Measurements from ENCODE around the gene SESN1.
"Not testable (repeated sequence)": the region's sequence is repeated elsewhere in the genome, so short reads cannot be mapped to it uniquely, and the experiment has no call there.

Gene SESN1

GRCh38 chr6:108978638-108979037 is 116.0 kb downstream of the SESN1 start:
- not testable (repeated sequence) for H2BK12ac ChIP-seq (ENCODE audit: low read length); H3K4ac ChIP-seq (ENCODE audit: low read length); H3K9me3 ChIP-seq (replicated peaks in 1 of 2; ENCODE audit: control insufficient read depth in 2 of 2, insufficient read depth in 1 of 2, low read depth in 1 of 2, low read length in 2 of 2); H3K79me1 ChIP-seq (ENCODE audit: low read depth, low read length); H2AFZ ChIP-seq (ENCODE audit: low read length); H3K4me1 ChIP-seq (ENCODE audit: control insufficient read depth in 2 of 2, insufficient read depth in 1 of 2, low read depth in 1 of 2, low read length in 2 of 2); H3K23ac ChIP-seq (ENCODE audit: low read depth, low read length, poor library complexity); H3K18ac ChIP-seq (ENCODE audit: low read length); H3K9ac ChIP-seq (ENCODE audit: low read depth, low read length, poor library complexity); H3K27ac ChIP-seq (replicated peaks; ENCODE audit: low read length); H2BK15ac ChIP-seq (ENCODE audit: low read length); H3K36me3 ChIP-seq (replicated peaks in 1 of 2; ENCODE audit: control insufficient read depth in 2 of 2, insufficient read depth in 2 of 2, low read length in 2 of 2); H2BK120ac ChIP-seq (ENCODE audit: low read depth, low read length); H2BK5ac ChIP-seq (ENCODE audit: low read length); H4K91ac ChIP-seq (ENCODE audit: low read depth, low read length, poor library complexity); H3K4me3 ChIP-seq (ENCODE audit: low read length in 2 of 2); H3K14ac ChIP-seq (ENCODE audit: low read length); H3K27me3 ChIP-seq (ENCODE audit: control insufficient read depth in 3 of 3, insufficient read depth in 3 of 3, low read depth in 1 of 3, low read length in 3 of 3); DNase-seq (ENCODE audit: low spot score); H3K4me2 ChIP-seq (ENCODE audit: insufficient read depth, low read length, poor library complexity, severe bottlenecking); H2AK5ac ChIP-seq (ENCODE audit: low read depth, low read length); H4K8ac ChIP-seq (ENCODE audit: low read depth, low read length)
- WGBS, 2 donors (ENCODE audit: extremely low coverage in 2 of 2, insufficient read length in 2 of 2, insufficient replicate concordance in 1 of 2): no CpG with 5 or more reads among the region's 1 CpG

DNA sequence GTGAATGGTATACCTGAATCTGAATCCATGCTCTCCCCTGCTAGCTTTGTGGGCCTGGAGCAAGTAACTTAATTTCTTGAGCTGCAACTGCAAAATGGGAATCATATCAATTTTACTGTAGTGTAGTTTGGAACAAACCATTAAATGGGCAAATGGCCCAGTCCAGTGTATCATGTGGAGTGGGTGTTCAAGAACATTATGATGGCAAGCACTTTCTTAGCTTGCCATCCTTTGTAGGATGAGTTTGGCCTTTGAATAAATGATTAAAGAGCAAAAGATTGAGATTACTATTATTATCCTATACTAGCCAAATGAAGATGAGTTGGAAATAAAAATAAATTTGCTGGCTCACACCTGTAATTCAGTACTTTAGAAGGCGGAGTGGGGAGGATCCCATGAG is 120.4 kb downstream of the SESN1 start:
- Histone ChIP-seq H3K18ac (ENCODE audit: low read length) (no peak overlapping the region), H3K4me3 (ENCODE audit: low read length in 2 of 2) (no peak overlapping the region), H3K27me3 (ENCODE audit: control insufficient read depth in 3 of 3, insufficient read depth in 3 of 3, low read depth in 1 of 3, low read length in 3 of 3) (no peaks in the 10 kb centered on the region), H4K8ac (ENCODE audit: low read depth, low read length) (no peak overlapping the region), H3K36me3 (replicated peaks in 1 of 2; ENCODE audit: control insufficient read depth in 2 of 2, insufficient read depth in 2 of 2, low read length in 2 of 2) (no peaks in the 10 kb centered on the region), H2AK5ac (ENCODE audit: low read depth, low read length) (no peak overlapping the region), H2BK15ac (ENCODE audit: low read length) (no peak overlapping the region), H2BK120ac (ENCODE audit: low read depth, low read length) (no peak overlapping the region), H4K91ac (ENCODE audit: low read depth, low read length, poor library complexity) (no peak overlapping the region), H3K4me2 (ENCODE audit: insufficient read depth, low read length, poor library complexity, severe bottlenecking) (no peak overlapping the region), H3K27ac (replicated peaks; ENCODE audit: low read length) (no peak overlapping the region), H2BK5ac (ENCODE audit: low read length) (no peak overlapping the region), H3K79me1 (ENCODE audit: low read depth, low read length) (no peaks in the 10 kb centered on the region), H2AFZ (ENCODE audit: low read length) (no peak overlapping the region), H3K4me1 (ENCODE audit: control insufficient read depth in 2 of 2, insufficient read depth in 1 of 2, low read depth in 1 of 2, low read length in 2 of 2) (no peaks in the 10 kb centered on the region), H3K4ac (ENCODE audit: low read length) (no peak overlapping the region), H3K9ac (ENCODE audit: low read depth, low read length, poor library complexity) (no peak overlapping the region), H3K9me3 (replicated peaks in 1 of 2; ENCODE audit: control insufficient read depth in 2 of 2, insufficient read depth in 1 of 2, low read depth in 1 of 2, low read length in 2 of 2) (no peaks in the 10 kb centered on the region), H3K14ac (ENCODE audit: low read length) (no peak overlapping the region), H2BK12ac (ENCODE audit: low read length) (no peak overlapping the region), H3K23ac (ENCODE audit: low read depth, low read length, poor library complexity) (no peak overlapping the region)
- no CpG with 5 or more reads among the region's 1 CpG for WGBS, 2 donors (ENCODE audit: extremely low coverage in 2 of 2, insufficient read length in 2 of 2, insufficient replicate concordance in 1 of 2)
- DNase-seq (ENCODE audit: low spot score): no peak

GRCh38 chr6:108969776-108970175 is 124.9 kb downstream of the SESN1 start:
- no peaks in the 10 kb centered on the region for H3K27me3 ChIP-seq (ENCODE audit: control insufficient read depth in 3 of 3, insufficient read depth in 3 of 3, low read depth in 1 of 3, low read length in 3 of 3)
- no peak overlapping the region for H4K91ac ChIP-seq (ENCODE audit: low read depth, low read length, poor library complexity)
- no peak overlapping the region for H4K8ac ChIP-seq (ENCODE audit: low read depth, low read length)
- no peaks in the 10 kb centered on the region for H3K36me3 ChIP-seq (replicated peaks in 1 of 2; ENCODE audit: control insufficient read depth in 2 of 2, insufficient read depth in 2 of 2, low read length in 2 of 2)
- H2BK5ac ChIP-seq (ENCODE audit: low read length): no peak overlapping the region
- no peak overlapping the region for H2BK15ac ChIP-seq (ENCODE audit: low read length)
- no peak overlapping the region for H2BK120ac ChIP-seq (ENCODE audit: low read depth, low read length)
- no peak overlapping the region for H3K14ac ChIP-seq (ENCODE audit: low read length)
- no CpG with 5 or more reads among the region's 2 CpGs for WGBS, 2 donors (ENCODE audit: extremely low coverage in 2 of 2, insufficient read length in 2 of 2, insufficient replicate concordance in 1 of 2)
- no peak overlapping the region for H2AFZ ChIP-seq (ENCODE audit: low read length)
- H3K4me2 ChIP-seq (ENCODE audit: insufficient read depth, low read length, poor library complexity, severe bottlenecking): no peak overlapping the region
- H2BK12ac ChIP-seq (ENCODE audit: low read length): no peak overlapping the region
- no peak overlapping the region for H3K4me3 ChIP-seq (ENCODE audit: low read length in 2 of 2)
- H3K4me1 ChIP-seq (ENCODE audit: control insufficient read depth in 2 of 2, insufficient read depth in 1 of 2, low read depth in 1 of 2, low read length in 2 of 2): peaks cover 0 to 4% of the 10 kb centered on the region in 2 donors
- no peak overlapping the region for H3K27ac ChIP-seq (replicated peaks; ENCODE audit: low read length)
- H3K79me1 ChIP-seq (ENCODE audit: low read depth, low read length): no peaks in the 10 kb centered on the region
- no peak overlapping the region for H3K9ac ChIP-seq (ENCODE audit: low read depth, low read length, poor library complexity)
- no peak overlapping the region for H2AK5ac ChIP-seq (ENCODE audit: low read depth, low read length)
- H3K9me3 ChIP-seq (replicated peaks in 1 of 2; ENCODE audit: control insufficient read depth in 2 of 2, insufficient read depth in 1 of 2, low read depth in 1 of 2, low read length in 2 of 2): no peaks in the 10 kb centered on the region
- no peak overlapping the region for H3K18ac ChIP-seq (ENCODE audit: low read length)
- no peak for DNase-seq (ENCODE audit: low spot score)
- H3K23ac ChIP-seq (ENCODE audit: low read depth, low read length, poor library complexity): no peak overlapping the region
- H3K4ac ChIP-seq (ENCODE audit: low read length): no peak overlapping the region

GRCh38 chr6:108968325-108969316 is 126.0 kb downstream of the SESN1 start:
- H3K27ac ChIP-seq (replicated peaks; ENCODE audit: low read length): no peak overlapping the region
- no CpG with 5 or more reads among the region's 14 CpGs for WGBS, 2 donors (ENCODE audit: extremely low coverage in 2 of 2, insufficient read length in 2 of 2, insufficient replicate concordance in 1 of 2)
- H3K4ac ChIP-seq (ENCODE audit: low read length): no peak overlapping the region
- no peak overlapping the region for H3K14ac ChIP-seq (ENCODE audit: low read length)
- no peaks in the 10 kb centered on the region for H3K79me1 ChIP-seq (ENCODE audit: low read depth, low read length)
- peak overlapping the region; percentile 16 for H2AFZ ChIP-seq (ENCODE audit: low read length)
- no peak overlapping the region for H2AK5ac ChIP-seq (ENCODE audit: low read depth, low read length)
- no peak overlapping the region for H2BK5ac ChIP-seq (ENCODE audit: low read length)
- H2BK12ac ChIP-seq (ENCODE audit: low read length): no peak overlapping the region
- no peaks in the 10 kb centered on the region for H3K27me3 ChIP-seq (ENCODE audit: control insufficient read depth in 3 of 3, insufficient read depth in 3 of 3, low read depth in 1 of 3, low read length in 3 of 3)
- no peak overlapping the region for H3K23ac ChIP-seq (ENCODE audit: low read depth, low read length, poor library complexity)
- peaks cover 0 to 4% of the 10 kb centered on the region in 2 donors for H3K4me1 ChIP-seq (ENCODE audit: control insufficient read depth in 2 of 2, insufficient read depth in 1 of 2, low read depth in 1 of 2, low read length in 2 of 2)
- no peak overlapping the region for H2BK15ac ChIP-seq (ENCODE audit: low read length)
- H4K91ac ChIP-seq (ENCODE audit: low read depth, low read length, poor library complexity): no peak overlapping the region
- H3K9ac ChIP-seq (ENCODE audit: low read depth, low read length, poor library complexity): no peak overlapping the region
- no peak for DNase-seq (ENCODE audit: low spot score)
- H3K9me3 ChIP-seq (replicated peaks in 1 of 2; ENCODE audit: control insufficient read depth in 2 of 2, insufficient read depth in 1 of 2, low read depth in 1 of 2, low read length in 2 of 2): no peaks in the 10 kb centered on the region
- H2BK120ac ChIP-seq (ENCODE audit: low read depth, low read length): no peak overlapping the region
- H3K36me3 ChIP-seq (replicated peaks in 1 of 2; ENCODE audit: control insufficient read depth in 2 of 2, insufficient read depth in 2 of 2, low read length in 2 of 2): no peaks in the 10 kb centered on the region
- no peak overlapping the region for H4K8ac ChIP-seq (ENCODE audit: low read depth, low read length)
- H3K4me2 ChIP-seq (ENCODE audit: insufficient read depth, low read length, poor library complexity, severe bottlenecking): no peak overlapping the region
- H3K18ac ChIP-seq (ENCODE audit: low read length): no peak overlapping the region
- H3K4me3 ChIP-seq (ENCODE audit: low read length in 2 of 2): no peak overlapping the region
